A673 (cell line): ENCODE results near the gene CTIF. TPM values are rescaled to one million over a fixed set of nuclear protein-coding genes. Genes with fewer than 3 reads are reported as not detected.

ENCODE experiments used
- BruUV-seq: library from RNA; stranded (reverse); fragments of 400-500 nt; replicated peaks from 2 replicates; lab custom pipeline; 2021; lab: Mats Ljungman, UMichigan
- CTCF ChIA-PET: fragments of 300-600 bp; sonication (Branson Sonifier 250); formaldehyde crosslinking; loops from one replicate; lab custom pipeline; 2022; ENCODE audit warnings: antibody characterized with exemption; lab: Charles Lee
- POLR2A ChIA-PET: fragments of 300-600 bp; sonication (Branson Sonifier 250); formaldehyde crosslinking; loops from one replicate; lab custom pipeline; 2022; ENCODE audit warnings: antibody characterized with exemption; ENCODE audit not compliant: low non-redundant PET; lab: Charles Lee
- DNase-seq: peaks from one replicate; pipeline ENCODE4 v3.0.0-alpha.2; 2015; ENCODE audit warnings: low spot score
- H3K27ac ChIP-seq: fragments of 200-600 bp; sonication (generic); 2 replicates; pipeline ENCODE4 v1.5.1; 2016; ENCODE audit warnings: mixed run types, low read depth, mild to moderate bottlenecking, mixed read lengths, antibody characterized with exemption, low read length; ENCODE audit not compliant: poor library complexity, severe bottlenecking
- H3K27me3 ChIP-seq: fragments of 200-600 bp; sonication (generic); replicated peaks from 2 replicates; pipeline ENCODE4 v1.6.1; 2017; ENCODE audit warnings: mixed run types, low read depth, mild to moderate bottlenecking, mixed read lengths, antibody characterized with exemption, low read length; ENCODE audit not compliant: insufficient read depth, poor library complexity
- H3K36me3 ChIP-seq: fragments of 200-600 bp; sonication (generic); 2 replicates; pipeline ENCODE4 v1.6.1; 2016; ENCODE audit warnings: mixed run types, mild to moderate bottlenecking, mixed read lengths, antibody characterized with exemption, low read length; ENCODE audit not compliant: insufficient read depth, poor library complexity, severe bottlenecking
- H3K4me1 ChIP-seq: fragments of 200-600 bp; sonication (generic); 2 replicates; pipeline ENCODE4 v1.6.1; 2017; ENCODE audit warnings: mixed run types, mild to moderate bottlenecking, mixed read lengths, antibody characterized with exemption, low read length; ENCODE audit not compliant: insufficient read depth, poor library complexity, severe bottlenecking
- H3K4me3 ChIP-seq: fragments of 200-600 bp; sonication (generic); 2 replicates; pipeline ENCODE4 v1.5.1; 2016; ENCODE audit warnings: low read depth, mixed run types, mild to moderate bottlenecking, mixed read lengths, low read length; ENCODE audit not compliant: poor library complexity, severe bottlenecking
- H3K9me3 ChIP-seq: fragments of 200-600 bp; sonication (generic); 2 replicates; pipeline ENCODE4 v1.6.1; 2016; ENCODE audit warnings: mixed run types, low read depth, mild to moderate bottlenecking, mixed read lengths, antibody characterized with exemption, low read length; ENCODE audit not compliant: poor library complexity, severe bottlenecking
- EZH2 ChIP-seq: fragments of 200-600 bp; sonication (generic); IDR thresholded peaks from 2 replicates; pipeline ENCODE4 v1.6.1; 2017; ENCODE audit warnings: borderline replicate concordance, low read depth, mild to moderate bottlenecking, mixed read lengths, antibody characterized with exemption, low read length; ENCODE audit not compliant: poor library complexity, severe bottlenecking
- intact Hi-C: fragments of 100-400 bp; cut with micrococcal nuclease; formaldehyde crosslinking; loops from one replicate; pipeline ENCODE4 v1.10.0; 2022; ENCODE audit not compliant: unreplicated experiment
- total RNA-seq: library from RNA; stranded (reverse); gene quantifications from 2 replicates; pipeline ENCODE4 v1.2.3, GENCODE V29; 2021
- TF ChIP-seq, protein P1 (sequence below): fragments of 300-800, 200-600 bp; sonication (generic); conservative IDR thresholded peaks from 2 replicates; pipeline ENCODE4 v1.5.1; 2017; ENCODE audit warnings: low read depth, mild to moderate bottlenecking, antibody characterized with exemption, low read length, moderate library complexity, mixed read lengths

CTIF gene
- total RNA-seq, 1 experiment from 2014 or later: 23.5 TPM

DNA sequence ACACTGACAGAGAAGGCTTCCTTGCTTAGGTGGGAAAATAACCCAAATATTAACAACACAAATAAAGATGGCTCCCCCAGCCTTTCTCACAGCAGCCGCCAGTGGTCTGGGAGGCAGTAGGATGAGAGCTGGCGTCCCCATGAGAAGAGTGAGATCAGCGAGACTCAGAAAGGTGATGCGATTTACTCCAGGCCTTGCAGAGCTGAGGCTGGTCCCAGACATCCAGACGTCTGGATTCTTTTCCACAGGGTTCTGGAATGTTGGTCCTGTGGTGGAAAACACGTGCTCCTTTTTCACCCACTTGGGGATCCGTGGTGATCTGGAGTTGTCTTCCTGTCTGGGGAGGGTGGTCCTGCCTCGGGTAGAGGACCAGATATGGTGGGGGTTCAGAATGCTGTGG is 190.6 kb downstream of the CTIF start:
- intact Hi-C loops: no loop called here
- ChIA-PET POLR2A (no interaction called here), CTCF (no interaction called here)
- TF ChIP-seq, protein P1, sequence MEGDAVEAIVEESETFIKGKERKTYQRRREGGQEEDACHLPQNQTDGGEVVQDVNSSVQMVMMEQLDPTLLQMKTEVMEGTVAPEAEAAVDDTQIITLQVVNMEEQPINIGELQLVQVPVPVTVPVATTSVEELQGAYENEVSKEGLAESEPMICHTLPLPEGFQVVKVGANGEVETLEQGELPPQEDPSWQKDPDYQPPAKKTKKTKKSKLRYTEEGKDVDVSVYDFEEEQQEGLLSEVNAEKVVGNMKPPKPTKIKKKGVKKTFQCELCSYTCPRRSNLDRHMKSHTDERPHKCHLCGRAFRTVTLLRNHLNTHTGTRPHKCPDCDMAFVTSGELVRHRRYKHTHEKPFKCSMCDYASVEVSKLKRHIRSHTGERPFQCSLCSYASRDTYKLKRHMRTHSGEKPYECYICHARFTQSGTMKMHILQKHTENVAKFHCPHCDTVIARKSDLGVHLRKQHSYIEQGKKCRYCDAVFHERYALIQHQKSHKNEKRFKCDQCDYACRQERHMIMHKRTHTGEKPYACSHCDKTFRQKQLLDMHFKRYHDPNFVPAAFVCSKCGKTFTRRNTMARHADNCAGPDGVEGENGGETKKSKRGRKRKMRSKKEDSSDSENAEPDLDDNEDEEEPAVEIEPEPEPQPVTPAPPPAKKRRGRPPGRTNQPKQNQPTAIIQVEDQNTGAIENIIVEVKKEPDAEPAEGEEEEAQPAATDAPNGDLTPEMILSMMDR: no peak
- no peak for TF ChIP-seq EZH2
- Histone ChIP-seq H3K4me3 (no peak overlapping the region), H3K9me3 (peaks cover 17% of the 10 kb centered on the region), H3K27ac (no peak overlapping the region), H3K27me3 (no peaks in the 10 kb centered on the region), H3K36me3 (no peaks in the 10 kb centered on the region), H3K4me1 (peaks cover 16% of the 10 kb centered on the region)
- BruUV-seq: no TSS peak
- DNase-seq: no peak

DNA sequence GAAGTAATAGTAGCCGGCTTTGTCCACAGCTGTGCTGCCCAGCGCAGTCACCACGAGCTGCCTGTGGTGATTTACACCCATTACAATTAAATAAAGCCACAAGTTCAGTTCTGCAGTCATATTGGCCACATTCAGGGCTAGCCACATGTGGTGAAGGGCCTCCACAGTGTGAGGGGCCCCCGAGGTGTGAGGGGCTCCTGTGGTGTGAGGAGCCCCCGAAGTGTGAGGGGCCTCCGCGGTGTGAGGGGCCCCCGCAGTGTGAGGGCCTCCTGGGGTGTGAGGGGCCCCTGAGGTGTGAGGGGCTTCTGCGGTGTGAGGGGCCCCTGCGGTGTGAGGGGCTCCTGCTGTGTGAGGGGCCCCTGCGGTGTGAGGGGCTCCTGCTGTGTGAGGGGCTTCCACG is 191.2 kb downstream of the CTIF start:
- DNase-seq: no peak
- no peak overlapping the region for H3K4me3 ChIP-seq
- no TSS peak for BruUV-seq
- no peaks in the 10 kb centered on the region for H3K36me3 ChIP-seq
- intact Hi-C loops: no loop called here
- H3K27ac ChIP-seq: no peak overlapping the region
- H3K27me3 ChIP-seq: no peaks in the 10 kb centered on the region
- H3K9me3 ChIP-seq: peaks cover 17% of the 10 kb centered on the region
- ChIA-PET CTCF (no interaction called here), POLR2A (no interaction called here)
- peaks cover 16% of the 10 kb centered on the region for H3K4me1 ChIP-seq
- TF ChIP-seq EZH2: no peak

DNA sequence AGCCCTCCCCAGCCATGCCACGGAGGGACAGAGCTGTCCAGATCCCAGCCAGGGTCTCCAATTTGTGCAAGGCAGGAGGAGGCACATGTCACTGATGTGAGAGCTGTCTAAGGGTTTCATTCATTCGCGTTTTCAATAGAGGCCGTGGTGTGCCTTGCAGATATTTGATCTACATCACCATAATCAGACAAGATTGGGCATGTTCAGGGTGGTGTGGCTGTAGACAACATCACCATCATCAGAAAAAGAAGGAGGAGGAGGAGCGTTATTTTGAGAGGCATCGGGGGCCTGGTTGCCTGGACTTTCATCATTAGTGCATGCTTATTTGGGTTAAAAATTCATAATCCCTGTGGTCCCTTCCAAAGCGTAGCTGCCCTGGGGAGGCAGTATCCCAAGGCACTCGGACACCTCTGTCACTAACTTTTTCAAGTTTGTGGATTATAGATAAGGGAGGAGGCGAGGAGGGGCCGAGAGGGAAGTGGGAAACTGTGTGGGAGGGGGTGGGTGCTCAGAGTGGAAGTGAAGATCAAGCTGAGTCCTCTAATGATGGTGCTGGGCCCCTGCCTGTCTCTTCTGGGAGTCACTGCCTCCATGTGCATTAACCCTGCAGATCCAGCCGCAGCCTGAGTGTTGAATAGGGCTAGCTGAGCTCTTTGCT is 194.1 kb downstream of the CTIF start:
- Histone ChIP-seq H3K4me3 (no peak overlapping the region), H3K36me3 (no peaks in the 10 kb centered on the region), H3K4me1 (peaks cover 16% of the 10 kb centered on the region), H3K27ac (peak overlapping the region; percentile 51), H3K9me3 (no peaks in the 10 kb centered on the region), H3K27me3 (no peaks in the 10 kb centered on the region)
- TF ChIP-seq, protein P1: no peak
- no peak for TF ChIP-seq EZH2
- POLR2A ChIA-PET: no interaction called here
- no peak for DNase-seq
- intact Hi-C loops: no loop called here
- BruUV-seq: no TSS peak
- CTCF ChIA-PET: no interaction called here
